Suprapubic skin (tissue), 4 donors: ENCODE measurements around the gene CTCFL.

Experiments
- EP300 ChIP-seq: sonication (generic); formaldehyde crosslinking; IDR thresholded peaks from one replicate; pipeline ENCODE4 v1.6.1; 2017; ENCODE audit warnings: antibody characterized with exemption
- POLR2A ChIP-seq, 2 donors: fragments of 450-650 bp; IDR thresholded peaks; one replicate each; pipeline ENCODE4 v1.6.1; 2017; ENCODE audit warnings: antibody characterized with exemption in 2 of 2, mild to moderate bottlenecking in 2 of 2, moderate library complexity in 2 of 2
- POLR2AphosphoS5 ChIP-seq, 3 donors: sonication (generic); formaldehyde crosslinking; IDR thresholded peaks; one replicate each; pipeline ENCODE4 v1.6.1; 2017; ENCODE audit warnings: antibody characterized with exemption in 3 of 3
- TF ChIP-seq, protein P1 (sequence below), 2 donors: fragments of 200-600 bp in 1 of 2; fragments of 450-650 bp in 1 of 2; sonication (generic) in 1 of 2; IDR thresholded peaks; one replicate each; pipeline ENCODE4 v1.5.1; 2016 to 2019; ENCODE audit warnings: antibody characterized with exemption in 2 of 2, mild to moderate bottlenecking in 1 of 2, moderate library complexity in 1 of 2

DNA sequence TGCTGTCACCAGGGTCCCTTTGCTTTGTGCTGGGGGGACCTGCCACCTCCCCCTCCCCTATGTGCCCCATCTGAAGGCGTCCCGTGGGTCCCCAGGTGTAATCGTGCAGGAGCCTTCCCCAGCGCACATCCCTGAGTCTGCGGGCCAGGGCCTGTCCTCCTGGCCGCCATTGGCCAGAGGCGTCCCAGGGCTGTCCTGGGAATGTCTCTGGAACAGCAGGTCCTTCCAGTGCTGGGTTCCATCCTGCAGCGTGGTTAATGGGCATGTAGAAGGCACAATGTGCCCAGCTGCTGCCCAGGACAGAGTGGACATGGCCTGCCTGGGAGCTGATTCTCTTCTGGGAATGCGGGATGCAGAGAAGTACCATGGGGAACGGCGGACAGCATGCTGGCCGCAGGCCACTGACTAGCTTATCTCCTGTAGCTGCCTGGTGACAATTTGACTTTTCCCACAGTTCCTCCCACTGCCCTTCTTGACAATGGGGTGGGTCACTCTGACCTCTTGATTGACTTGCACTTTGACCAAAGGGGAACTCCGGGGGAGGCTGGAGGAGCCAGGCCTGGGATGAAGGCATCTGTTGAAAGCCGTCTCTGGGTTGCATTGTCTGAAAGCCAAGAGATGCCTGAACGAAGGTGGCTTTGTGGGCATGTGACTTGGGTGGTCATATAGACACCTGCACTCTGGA is 64.0 kb downstream of the CTCFL start:
- TF ChIP-seq, protein P1, sequence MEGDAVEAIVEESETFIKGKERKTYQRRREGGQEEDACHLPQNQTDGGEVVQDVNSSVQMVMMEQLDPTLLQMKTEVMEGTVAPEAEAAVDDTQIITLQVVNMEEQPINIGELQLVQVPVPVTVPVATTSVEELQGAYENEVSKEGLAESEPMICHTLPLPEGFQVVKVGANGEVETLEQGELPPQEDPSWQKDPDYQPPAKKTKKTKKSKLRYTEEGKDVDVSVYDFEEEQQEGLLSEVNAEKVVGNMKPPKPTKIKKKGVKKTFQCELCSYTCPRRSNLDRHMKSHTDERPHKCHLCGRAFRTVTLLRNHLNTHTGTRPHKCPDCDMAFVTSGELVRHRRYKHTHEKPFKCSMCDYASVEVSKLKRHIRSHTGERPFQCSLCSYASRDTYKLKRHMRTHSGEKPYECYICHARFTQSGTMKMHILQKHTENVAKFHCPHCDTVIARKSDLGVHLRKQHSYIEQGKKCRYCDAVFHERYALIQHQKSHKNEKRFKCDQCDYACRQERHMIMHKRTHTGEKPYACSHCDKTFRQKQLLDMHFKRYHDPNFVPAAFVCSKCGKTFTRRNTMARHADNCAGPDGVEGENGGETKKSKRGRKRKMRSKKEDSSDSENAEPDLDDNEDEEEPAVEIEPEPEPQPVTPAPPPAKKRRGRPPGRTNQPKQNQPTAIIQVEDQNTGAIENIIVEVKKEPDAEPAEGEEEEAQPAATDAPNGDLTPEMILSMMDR (IDR thresholded peaks at IDR 0.05), result no peak
- TF ChIP-seq POLR2A (IDR thresholded peaks at IDR 0.05) (no peak), EP300 (no peak), POLR2AphosphoS5 (IDR thresholded peaks at IDR 0.05) (no peak)
